LNCAP (cell line): Measurements from ENCODE around the gene DGKG.

ENCODE experiments used
- TF ChIP-seq, protein P1 (sequence below): fragments of 450-650 bp; IDR thresholded peaks from 2 replicates; pipeline ENCODE4 v1.5.1; 2017; ENCODE audit warnings: mild to moderate bottlenecking

The DGKG gene

DNA sequence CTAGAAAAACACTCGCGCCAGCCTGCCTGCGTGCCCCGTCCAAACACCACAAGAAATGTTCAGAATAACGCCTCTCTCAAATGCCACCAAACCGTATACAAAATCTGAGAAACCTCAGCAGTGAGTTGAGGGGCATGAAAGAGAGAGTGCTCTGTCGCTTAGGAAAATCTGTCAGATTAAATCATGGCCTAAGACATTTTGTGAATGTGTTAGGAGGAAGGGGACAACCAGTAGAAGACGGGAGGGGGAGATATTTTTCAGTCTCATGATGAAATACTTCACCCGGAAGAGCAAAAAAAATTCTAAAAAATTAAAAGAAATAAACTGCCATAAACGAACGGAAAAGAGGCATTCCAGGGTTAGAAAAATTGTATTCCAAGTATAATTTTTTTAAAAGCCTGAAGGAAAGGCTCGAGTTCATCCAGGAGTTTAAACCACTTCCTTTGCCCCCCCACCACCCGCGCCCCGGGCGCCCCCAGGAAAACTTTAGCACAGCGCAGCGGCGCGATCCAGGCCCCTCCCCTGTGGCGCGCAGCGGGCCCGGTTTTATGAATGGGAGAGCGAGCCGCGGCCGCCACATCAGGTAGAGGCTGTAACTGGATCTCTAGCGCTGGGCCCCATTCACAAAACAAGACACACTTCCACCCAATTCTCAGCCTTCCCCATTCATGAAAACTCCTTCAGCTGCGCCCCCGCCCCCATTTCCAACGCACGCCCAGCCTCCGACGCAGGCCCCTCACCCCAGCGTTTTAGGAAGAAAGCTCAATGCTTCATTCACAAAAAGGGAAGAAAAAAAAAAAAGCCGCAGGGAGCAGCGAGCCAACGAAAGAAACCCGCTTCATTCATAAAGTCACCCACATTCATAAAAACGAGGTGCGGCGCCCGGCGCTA, 254.6 kb downstream of the DGKG start:
- TF ChIP-seq, protein P1, sequence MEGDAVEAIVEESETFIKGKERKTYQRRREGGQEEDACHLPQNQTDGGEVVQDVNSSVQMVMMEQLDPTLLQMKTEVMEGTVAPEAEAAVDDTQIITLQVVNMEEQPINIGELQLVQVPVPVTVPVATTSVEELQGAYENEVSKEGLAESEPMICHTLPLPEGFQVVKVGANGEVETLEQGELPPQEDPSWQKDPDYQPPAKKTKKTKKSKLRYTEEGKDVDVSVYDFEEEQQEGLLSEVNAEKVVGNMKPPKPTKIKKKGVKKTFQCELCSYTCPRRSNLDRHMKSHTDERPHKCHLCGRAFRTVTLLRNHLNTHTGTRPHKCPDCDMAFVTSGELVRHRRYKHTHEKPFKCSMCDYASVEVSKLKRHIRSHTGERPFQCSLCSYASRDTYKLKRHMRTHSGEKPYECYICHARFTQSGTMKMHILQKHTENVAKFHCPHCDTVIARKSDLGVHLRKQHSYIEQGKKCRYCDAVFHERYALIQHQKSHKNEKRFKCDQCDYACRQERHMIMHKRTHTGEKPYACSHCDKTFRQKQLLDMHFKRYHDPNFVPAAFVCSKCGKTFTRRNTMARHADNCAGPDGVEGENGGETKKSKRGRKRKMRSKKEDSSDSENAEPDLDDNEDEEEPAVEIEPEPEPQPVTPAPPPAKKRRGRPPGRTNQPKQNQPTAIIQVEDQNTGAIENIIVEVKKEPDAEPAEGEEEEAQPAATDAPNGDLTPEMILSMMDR: no peak

- TF ChIP-seq, protein P1: no peak
Measured at GRCh38 chr3:186105543-186105942, 256.5 kb downstream of the DGKG start.

DNA sequence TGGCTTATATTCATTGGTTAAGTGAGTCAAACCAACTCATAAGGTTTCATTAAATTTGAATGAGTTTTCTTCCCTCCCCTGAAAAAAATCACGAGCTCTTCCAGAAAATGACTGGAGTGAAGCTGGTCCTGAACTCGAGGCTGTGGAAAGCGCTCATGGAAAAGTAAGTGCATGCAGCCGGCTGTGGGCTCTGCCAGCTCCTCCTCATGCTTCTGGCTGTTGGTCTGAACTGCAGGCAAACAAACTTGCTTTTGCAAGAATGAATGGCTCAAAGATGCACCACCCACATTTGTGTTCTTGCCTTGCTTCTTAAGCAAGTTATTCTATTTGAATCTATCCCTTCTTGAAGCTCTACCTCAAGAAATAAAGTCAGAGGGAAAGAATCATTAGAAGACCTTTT, 259.3 kb downstream of the DGKG start:
- TF ChIP-seq, protein P1: no peak

- TF ChIP-seq, protein P1: no peak
Measured at GRCh38 chr3:186100398-186100797, 261.6 kb downstream of the DGKG start.

DNA sequence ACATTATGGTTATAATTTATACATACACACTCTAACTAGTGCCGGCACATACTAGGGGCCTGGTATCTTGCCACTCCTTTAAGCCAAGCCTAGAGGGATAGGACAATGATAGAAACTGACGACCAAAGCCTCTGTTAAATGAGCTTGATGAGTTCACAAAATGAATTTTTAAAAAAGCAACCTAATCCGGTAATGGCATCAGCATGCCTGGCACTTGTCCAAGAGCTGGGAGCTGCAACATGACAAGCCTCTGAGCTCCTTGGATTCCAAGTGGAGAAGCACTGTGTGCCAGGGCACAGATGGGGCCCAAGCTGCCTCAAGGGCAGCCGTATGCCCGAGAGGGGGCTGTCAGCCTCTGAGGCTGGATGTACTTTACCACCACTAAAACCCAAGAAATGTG, 262.9 kb downstream of the DGKG start:
- TF ChIP-seq, protein P1: no peak

GRCh38 chr3:186098740-186099139, 263.3 kb downstream of the DGKG start:
- TF ChIP-seq, protein P1: no peak

DNA sequence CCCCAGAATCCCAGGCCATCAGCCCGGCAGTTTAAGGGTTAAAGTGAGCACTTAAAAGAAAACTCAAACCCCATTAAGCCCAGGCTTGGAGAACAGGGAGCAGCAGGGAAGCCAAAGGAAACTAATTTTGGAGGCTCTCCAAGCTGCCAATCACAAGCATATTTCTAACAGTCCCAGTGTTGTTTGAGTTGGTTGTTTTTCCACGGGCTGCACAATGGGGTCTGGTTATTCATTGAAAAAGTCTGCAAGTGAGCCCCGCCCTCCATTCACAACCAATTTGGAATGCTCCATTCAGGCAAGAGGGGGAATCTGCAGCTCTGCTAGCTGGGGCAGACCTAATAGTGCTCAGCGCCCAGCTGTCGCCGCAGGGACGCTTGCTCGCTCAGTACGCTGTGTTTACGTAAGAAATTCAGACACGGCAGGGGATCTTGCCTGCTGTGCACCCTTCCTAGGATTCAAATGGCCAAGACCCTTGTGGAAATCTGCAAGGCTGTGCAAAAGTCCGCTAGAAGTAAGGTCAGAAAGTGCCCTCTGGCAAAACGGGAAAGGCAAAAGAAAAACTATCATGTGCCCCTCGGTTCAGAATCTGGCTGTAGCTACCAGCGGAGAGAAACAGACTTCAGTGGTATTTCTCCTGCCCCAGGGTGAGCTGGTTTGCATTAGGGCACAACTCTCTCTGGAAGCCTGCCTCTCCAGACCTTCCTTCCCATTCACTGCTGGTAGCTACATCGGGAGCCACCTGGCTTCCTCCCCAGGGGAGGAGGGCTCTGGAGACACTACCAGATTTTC, 264.2 kb downstream of the DGKG start:
- TF ChIP-seq, protein P1: no peak
